Stimulated activated CD4-positive, alpha-beta T cell treated with anti-CD3 and anti-CD28 coated beads, Interleukin-12 subunit alpha, Interleukin-12 subunit beta, amount 100 ng/mL, for 24 hours (primary cell): ENCODE data around the gene GIMAP8.
"Not testable (repeated sequence)": the region's sequence is repeated elsewhere in the genome, so short reads cannot be mapped to it uniquely, and the experiment has no call there.

ENCODE experiments used
- DNase-seq, 2 experiments: peaks; one replicate each; pipeline ENCODE4 v3.0.0-alpha.2; 2020; ENCODE audit warnings: low read depth in 2 of 2

GIMAP8 gene

GRCh38 chr7:150514748-150515222 lies 64.4 kb downstream of the GIMAP8 start, which contains the start of gene GIMAP7:
Gene GIMAP7 (plus strand): TSS chr7:150514872. CDS start chr7:150519975, 5,103 bp downstream.
- peak in 1 of 2 experiments; percentile 29 for DNase-seq

DNA sequence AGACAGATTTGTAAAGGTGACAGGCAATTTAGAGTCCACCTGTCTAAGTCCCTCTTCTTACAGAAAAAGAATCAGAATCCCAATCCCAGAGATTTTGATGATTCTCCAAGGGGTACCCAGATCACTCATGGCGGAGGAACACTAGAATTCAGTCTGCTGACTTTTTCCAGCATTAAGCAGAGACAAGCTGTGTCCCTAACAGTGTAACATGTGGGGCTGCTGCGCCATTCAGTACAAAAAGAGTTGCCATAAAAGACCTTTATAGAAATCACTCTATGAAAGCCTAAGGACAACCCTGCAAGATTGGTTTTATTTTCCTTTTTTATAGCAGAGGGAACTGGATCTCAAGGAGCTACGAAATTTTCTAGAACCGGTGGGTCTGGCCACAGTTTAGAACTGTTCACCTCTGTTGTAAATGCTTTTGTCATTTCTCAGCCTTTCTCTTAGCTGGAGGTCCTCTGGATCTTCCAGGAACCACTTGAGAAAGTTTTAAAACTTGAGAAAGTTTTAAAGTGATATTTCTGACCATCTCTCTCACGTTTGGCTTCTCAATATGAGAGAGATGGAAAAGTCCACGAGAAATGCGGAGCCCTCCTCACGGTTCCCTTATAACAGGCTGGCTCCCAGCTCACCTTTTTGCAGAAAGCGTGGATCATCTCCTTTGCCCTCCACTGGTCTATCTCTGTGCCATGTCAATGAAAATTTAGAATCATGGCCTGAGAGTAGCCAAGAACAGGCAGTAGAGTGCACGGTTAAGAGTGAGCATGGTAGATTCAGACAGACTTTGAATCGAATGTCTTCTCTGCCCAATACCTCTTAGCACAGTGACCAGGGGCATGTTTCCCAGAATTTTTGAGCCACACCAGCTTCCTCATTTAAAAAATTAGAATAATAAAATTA lies 65.1 kb downstream of the GIMAP8 start:
- no peak for DNase-seq

- no peak for DNase-seq
These were observed 66.7 kb downstream of the GIMAP8 start for GRCh38 chr7:150516956-150517745.

GRCh38 chr7:150519310-150519709 lies 68.9 kb downstream of the GIMAP8 start:
- DNase-seq = no peak

- DNase-seq = peak in 1 of 2 experiments; percentile 34
These were observed 69.7 kb downstream of the GIMAP8 start for GRCh38 chr7:150520145-150520544.

- not testable (repeated sequence) for DNase-seq
These were observed 72.5 kb downstream of the GIMAP8 start for GRCh38 chr7:150522931-150523330.

- no peak for DNase-seq
These were observed 73.6 kb downstream of the GIMAP8 start for GRCh38 chr7:150524018-150524417.
